A673 (cell line): ENCODE measurements around the gene GSTM3. TPM values are rescaled to one million over a fixed set of nuclear protein-coding genes. Genes with fewer than 3 reads are reported as not detected.
"Not testable (repeated sequence)": the region's sequence is repeated elsewhere in the genome, so short reads cannot be mapped to it uniquely, and the experiment has no call there.

Experiments used
- BruUV-seq: library from RNA; stranded (reverse); fragments of 400-500 nt; replicated peaks from 2 replicates; lab custom pipeline; 2021; lab: Mats Ljungman, UMichigan
- CTCF ChIA-PET: fragments of 300-600 bp; sonication (Branson Sonifier 250); formaldehyde crosslinking; loops from one replicate; lab custom pipeline; 2022; ENCODE audit warnings: antibody characterized with exemption; lab: Charles Lee
- POLR2A ChIA-PET: fragments of 300-600 bp; sonication (Branson Sonifier 250); formaldehyde crosslinking; loops from one replicate; lab custom pipeline; 2022; ENCODE audit warnings: antibody characterized with exemption; ENCODE audit not compliant: low non-redundant PET; lab: Charles Lee
- DNase-seq: peaks from one replicate; pipeline ENCODE4 v3.0.0-alpha.2; 2015; ENCODE audit warnings: low spot score
- H3K27ac ChIP-seq: fragments of 200-600 bp; sonication (generic); 2 replicates; pipeline ENCODE4 v1.5.1; 2016; ENCODE audit warnings: mixed run types, low read depth, mild to moderate bottlenecking, mixed read lengths, antibody characterized with exemption, low read length; ENCODE audit not compliant: poor library complexity, severe bottlenecking
- H3K27me3 ChIP-seq: fragments of 200-600 bp; sonication (generic); replicated peaks from 2 replicates; pipeline ENCODE4 v1.6.1; 2017; ENCODE audit warnings: mixed run types, low read depth, mild to moderate bottlenecking, mixed read lengths, antibody characterized with exemption, low read length; ENCODE audit not compliant: insufficient read depth, poor library complexity
- H3K36me3 ChIP-seq: fragments of 200-600 bp; sonication (generic); 2 replicates; pipeline ENCODE4 v1.6.1; 2016; ENCODE audit warnings: mixed run types, mild to moderate bottlenecking, mixed read lengths, antibody characterized with exemption, low read length; ENCODE audit not compliant: insufficient read depth, poor library complexity, severe bottlenecking
- H3K4me1 ChIP-seq: fragments of 200-600 bp; sonication (generic); 2 replicates; pipeline ENCODE4 v1.6.1; 2017; ENCODE audit warnings: mixed run types, mild to moderate bottlenecking, mixed read lengths, antibody characterized with exemption, low read length; ENCODE audit not compliant: insufficient read depth, poor library complexity, severe bottlenecking
- H3K4me3 ChIP-seq: fragments of 200-600 bp; sonication (generic); 2 replicates; pipeline ENCODE4 v1.5.1; 2016; ENCODE audit warnings: low read depth, mixed run types, mild to moderate bottlenecking, mixed read lengths, low read length; ENCODE audit not compliant: poor library complexity, severe bottlenecking
- H3K9me3 ChIP-seq: fragments of 200-600 bp; sonication (generic); 2 replicates; pipeline ENCODE4 v1.6.1; 2016; ENCODE audit warnings: mixed run types, low read depth, mild to moderate bottlenecking, mixed read lengths, antibody characterized with exemption, low read length; ENCODE audit not compliant: poor library complexity, severe bottlenecking
- EZH2 ChIP-seq: fragments of 200-600 bp; sonication (generic); IDR thresholded peaks from 2 replicates; pipeline ENCODE4 v1.6.1; 2017; ENCODE audit warnings: borderline replicate concordance, low read depth, mild to moderate bottlenecking, mixed read lengths, antibody characterized with exemption, low read length; ENCODE audit not compliant: poor library complexity, severe bottlenecking
- intact Hi-C: fragments of 100-400 bp; cut with micrococcal nuclease; formaldehyde crosslinking; loops from one replicate; pipeline ENCODE4 v1.10.0; 2022; ENCODE audit not compliant: unreplicated experiment
- total RNA-seq: library from RNA; stranded (reverse); gene quantifications from 2 replicates; pipeline ENCODE4 v1.2.3, GENCODE V29; 2021
- TF ChIP-seq, protein P1 (sequence below): fragments of 300-800, 200-600 bp; sonication (generic); conservative IDR thresholded peaks from 2 replicates; pipeline ENCODE4 v1.5.1; 2017; ENCODE audit warnings: low read depth, mild to moderate bottlenecking, antibody characterized with exemption, low read length, moderate library complexity, mixed read lengths

The GSTM3 gene
- total RNA-seq, 1 experiment from 2014 or later = 72.2 TPM

GRCh38 chr1:109757936-109758786 is 17.3 kb upstream of the GSTM3 start:
- intact Hi-C loops = no loop called here
- ChIA-PET POLR2A (no interaction called here), CTCF (no interaction called here)
- Histone ChIP-seq H3K27ac (no peak overlapping the region), H3K36me3 (no peaks in the 10 kb centered on the region), H3K27me3 (no peaks in the 10 kb centered on the region), H3K9me3 (no peaks in the 10 kb centered on the region), H3K4me1 (no peaks in the 10 kb centered on the region), H3K4me3 (no peak overlapping the region)
- TF ChIP-seq, protein P1, sequence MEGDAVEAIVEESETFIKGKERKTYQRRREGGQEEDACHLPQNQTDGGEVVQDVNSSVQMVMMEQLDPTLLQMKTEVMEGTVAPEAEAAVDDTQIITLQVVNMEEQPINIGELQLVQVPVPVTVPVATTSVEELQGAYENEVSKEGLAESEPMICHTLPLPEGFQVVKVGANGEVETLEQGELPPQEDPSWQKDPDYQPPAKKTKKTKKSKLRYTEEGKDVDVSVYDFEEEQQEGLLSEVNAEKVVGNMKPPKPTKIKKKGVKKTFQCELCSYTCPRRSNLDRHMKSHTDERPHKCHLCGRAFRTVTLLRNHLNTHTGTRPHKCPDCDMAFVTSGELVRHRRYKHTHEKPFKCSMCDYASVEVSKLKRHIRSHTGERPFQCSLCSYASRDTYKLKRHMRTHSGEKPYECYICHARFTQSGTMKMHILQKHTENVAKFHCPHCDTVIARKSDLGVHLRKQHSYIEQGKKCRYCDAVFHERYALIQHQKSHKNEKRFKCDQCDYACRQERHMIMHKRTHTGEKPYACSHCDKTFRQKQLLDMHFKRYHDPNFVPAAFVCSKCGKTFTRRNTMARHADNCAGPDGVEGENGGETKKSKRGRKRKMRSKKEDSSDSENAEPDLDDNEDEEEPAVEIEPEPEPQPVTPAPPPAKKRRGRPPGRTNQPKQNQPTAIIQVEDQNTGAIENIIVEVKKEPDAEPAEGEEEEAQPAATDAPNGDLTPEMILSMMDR = no peak
- no peak for TF ChIP-seq EZH2
- DNase-seq = no peak
- BruUV-seq = no TSS peak

DNA sequence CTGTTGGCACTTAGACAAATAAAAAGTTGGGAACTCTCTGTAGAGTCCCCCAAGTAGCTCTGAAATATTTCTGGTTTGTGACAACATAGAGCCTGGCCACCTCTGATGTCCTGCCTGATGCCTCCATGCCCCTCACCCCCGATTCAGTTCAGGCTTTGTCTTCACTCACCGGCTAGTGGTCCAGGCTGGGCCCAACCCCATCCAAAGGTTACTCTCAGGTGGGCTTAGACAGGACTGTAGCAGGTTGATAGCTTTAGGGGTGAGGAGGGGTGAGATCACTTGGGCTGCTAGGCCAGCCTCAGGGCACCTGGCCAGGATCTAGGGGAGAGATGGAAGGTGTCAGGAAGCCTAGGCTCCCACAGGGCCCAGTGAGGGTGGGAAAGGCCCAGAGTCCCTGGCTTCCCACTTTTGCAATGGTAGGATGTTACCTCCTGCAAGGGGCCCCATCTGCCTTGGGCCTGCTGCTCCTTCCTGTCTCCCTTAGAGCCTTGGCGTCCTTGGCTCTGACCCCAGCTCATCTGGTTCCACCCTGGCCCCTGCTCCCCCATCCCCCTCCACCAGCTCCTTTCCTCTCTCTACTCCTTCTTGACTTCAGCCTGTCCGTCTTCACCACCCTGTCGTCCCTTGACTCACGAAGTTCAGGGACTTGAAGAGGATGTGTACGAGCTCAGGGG is 16.1 kb upstream of the GSTM3 start:
- ChIA-PET CTCF (no interaction called here), POLR2A (no interaction called here)
- intact Hi-C loops = no loop called here
- H3K4me1 ChIP-seq = no peaks in the 10 kb centered on the region
- H3K4me3 ChIP-seq = no peak overlapping the region
- TF ChIP-seq, protein P1 = no peak
- TF ChIP-seq EZH2 = no peak
- no peaks in the 10 kb centered on the region for H3K9me3 ChIP-seq
- BruUV-seq = no TSS peak
- DNase-seq = no peak
- no peaks in the 10 kb centered on the region for H3K36me3 ChIP-seq
- H3K27me3 ChIP-seq = no peaks in the 10 kb centered on the region
- no peak overlapping the region for H3K27ac ChIP-seq

- POLR2A ChIA-PET, H3K9me3 ChIP-seq, H3K27ac ChIP-seq, H3K4me3 ChIP-seq, BruUV-seq, intact Hi-C loops, H3K4me1 ChIP-seq, DNase-seq, H3K36me3 ChIP-seq, CTCF ChIA-PET, H3K27me3 ChIP-seq: not testable (repeated sequence)
Observed at GRCh38 chr1:109756325-109756724, 15.5 kb upstream of the GSTM3 start.
